Natural killer cell (primary cell): Measurements from ENCODE around the gene HAGH. TPM values are rescaled to one million over a fixed set of nuclear protein-coding genes. Genes with fewer than 3 reads are reported as not detected.

Experiments used
- ATAC-seq, 3 donors: fragments of 150-1000 bp in 2 of 3; fragments of 200-7000 bp in 1 of 3; cut with Tn5 transposase; 1 replicate in 1 of 3; 2 replicates in 2 of 3; pipeline ENCODE4 v1.10.0; 2021; ENCODE audit warnings: mild to moderate bottlenecking in 2 of 3, moderate library complexity in 2 of 3
- DNase-seq, 2 donors: peaks; one replicate each; pipeline versions ENCODE4 v3.0.0 to v3.0.0-alpha.2; 2013 to 2021; ENCODE audit warnings: mixed read lengths in 1 of 2
- H3K27ac ChIP-seq: one replicate; pipeline ENCODE4 v1.5.1; 2013; ENCODE audit warnings: mild to moderate bottlenecking, low read length
- H3K27me3 ChIP-seq: one replicate; pipeline ENCODE4 v1.6.1; 2013; ENCODE audit warnings: low read length; ENCODE audit not compliant: control insufficient read depth, insufficient read depth
- H3K36me3 ChIP-seq: one replicate; pipeline ENCODE4 v1.6.1; 2013; ENCODE audit warnings: low read length; ENCODE audit not compliant: control insufficient read depth, insufficient read depth
- H3K4me1 ChIP-seq: one replicate; pipeline ENCODE4 v1.6.1; 2013; ENCODE audit warnings: low read length; ENCODE audit not compliant: control insufficient read depth, insufficient read depth
- H3K4me3 ChIP-seq: one replicate; pipeline ENCODE4 v1.5.1; 2013; ENCODE audit warnings: low read length
- H3K9me3 ChIP-seq: one replicate; pipeline ENCODE4 v1.6.1; 2013; ENCODE audit warnings: low read length; ENCODE audit not compliant: control insufficient read depth, insufficient read depth
- H3K27ac Mint-ChIP-seq, 2 donors: one replicate each; pipeline ENCODE4 v1.8.0; 2022; ENCODE audit warnings: mild to moderate bottlenecking in 2 of 2, mixed read lengths in 2 of 2, moderate library complexity in 1 of 2
- H3K27me3 Mint-ChIP-seq, 2 donors: one replicate each; pipeline ENCODE4 v1.8.0; 2022; ENCODE audit warnings: low read depth in 2 of 2, mixed read lengths in 2 of 2
- H3K36me3 Mint-ChIP-seq: one replicate; pipeline ENCODE4 v1.8.0; 2022; ENCODE audit warnings: mixed read lengths
- H3K4me1 Mint-ChIP-seq, 2 donors: one replicate each; pipeline ENCODE4 v1.8.0; 2022; ENCODE audit warnings: mixed read lengths in 2 of 2
- H3K4me3 Mint-ChIP-seq: one replicate; pipeline ENCODE4 v1.8.0; 2022; ENCODE audit warnings: mild to moderate bottlenecking, moderate library complexity, mixed read lengths
- H3K9me3 Mint-ChIP-seq, 2 donors: one replicate each; pipeline ENCODE4 v1.8.0; 2022; ENCODE audit warnings: mixed read lengths in 2 of 2
- WGBS: methylation state at CpG from one replicate; pipeline ENCODE4 v1.1.7; 2013; ENCODE audit warnings: missing lambda C conversion rate; ENCODE audit not compliant: insufficient coverage; 5-methylcytosine and 5-hydroxymethylcytosine counted together
- intact Hi-C: fragments of 100-400 bp; cut with micrococcal nuclease; formaldehyde crosslinking; loops from one replicate; pipeline ENCODE4 v1.14.2; 2022
- total RNA-seq, 4 donors: library from RNA; stranded (reverse); fragments of 120-200 nt in 1 of 4; gene quantifications; one replicate each; pipeline versions ENCODE4 v1.2.3 to v1.2.4, GENCODE V29; 2013 to 2022
- TF ChIP-seq, protein P1 (sequence below): fragments of 200-600 bp; IDR thresholded peaks from one replicate; pipeline ENCODE4 v1.8.0; 2022; ENCODE audit warnings: antibody characterized with exemption

The HAGH gene
- total RNA-seq, 3 donors from 2014 or later (not counting 1 experiment from before 2014, with no cell fraction given), result 27.8 to 38.4 (median 37.5) TPM

DNA sequence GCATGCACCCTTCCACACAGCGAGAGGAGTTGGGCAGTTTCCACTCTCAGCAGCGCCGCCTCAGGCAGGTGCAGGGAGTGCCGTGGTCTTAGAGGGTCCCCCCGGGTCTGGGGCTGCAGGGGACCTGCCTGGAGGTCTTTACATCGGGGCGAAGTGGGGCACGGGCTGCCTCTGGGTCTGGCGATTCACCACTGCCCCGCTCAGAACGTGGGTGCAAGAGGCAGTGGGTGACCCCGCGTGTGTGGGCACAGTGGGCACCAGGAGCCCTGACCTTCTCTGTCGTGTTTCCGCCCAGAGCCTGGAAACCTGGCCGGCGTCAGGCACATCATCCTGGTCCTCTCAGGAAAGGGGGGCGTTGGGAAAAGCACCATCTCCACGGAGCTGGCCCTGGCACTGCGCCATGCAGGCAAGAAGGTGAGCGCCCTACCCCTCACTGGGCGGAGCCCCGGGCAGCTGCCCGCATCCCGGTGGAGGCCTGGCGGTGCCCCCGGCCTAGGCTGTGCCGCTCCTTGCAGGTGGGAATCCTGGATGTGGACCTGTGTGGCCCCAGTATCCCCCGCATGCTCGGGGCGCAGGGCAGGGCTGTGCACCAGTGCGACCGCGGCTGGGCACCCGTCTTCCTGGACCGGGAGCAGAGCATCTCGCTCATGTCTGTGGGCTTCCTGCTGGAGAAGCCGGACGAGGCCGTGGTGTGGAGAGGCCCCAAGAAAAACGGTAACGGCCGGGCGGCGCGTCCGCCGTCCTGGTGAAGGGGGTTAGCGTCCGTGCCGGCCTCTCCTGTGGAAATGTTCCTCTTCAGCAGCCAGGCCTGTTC is 40.2 kb downstream of the HAGH start:
- peak in 1 of 2 donors; percentile 13 for DNase-seq
- H3K4me1 Mint-ChIP-seq, result peaks cover 11 to 23% of the 10 kb centered on the region in 2 donors
- no peaks in the 10 kb centered on the region for H3K9me3 ChIP-seq
- peaks cover 20% of the 10 kb centered on the region for H3K36me3 ChIP-seq
- H3K4me3 ChIP-seq, result no peak overlapping the region
- TF ChIP-seq, protein P1, sequence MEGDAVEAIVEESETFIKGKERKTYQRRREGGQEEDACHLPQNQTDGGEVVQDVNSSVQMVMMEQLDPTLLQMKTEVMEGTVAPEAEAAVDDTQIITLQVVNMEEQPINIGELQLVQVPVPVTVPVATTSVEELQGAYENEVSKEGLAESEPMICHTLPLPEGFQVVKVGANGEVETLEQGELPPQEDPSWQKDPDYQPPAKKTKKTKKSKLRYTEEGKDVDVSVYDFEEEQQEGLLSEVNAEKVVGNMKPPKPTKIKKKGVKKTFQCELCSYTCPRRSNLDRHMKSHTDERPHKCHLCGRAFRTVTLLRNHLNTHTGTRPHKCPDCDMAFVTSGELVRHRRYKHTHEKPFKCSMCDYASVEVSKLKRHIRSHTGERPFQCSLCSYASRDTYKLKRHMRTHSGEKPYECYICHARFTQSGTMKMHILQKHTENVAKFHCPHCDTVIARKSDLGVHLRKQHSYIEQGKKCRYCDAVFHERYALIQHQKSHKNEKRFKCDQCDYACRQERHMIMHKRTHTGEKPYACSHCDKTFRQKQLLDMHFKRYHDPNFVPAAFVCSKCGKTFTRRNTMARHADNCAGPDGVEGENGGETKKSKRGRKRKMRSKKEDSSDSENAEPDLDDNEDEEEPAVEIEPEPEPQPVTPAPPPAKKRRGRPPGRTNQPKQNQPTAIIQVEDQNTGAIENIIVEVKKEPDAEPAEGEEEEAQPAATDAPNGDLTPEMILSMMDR, result no peak
- no peak overlapping the region for H3K27ac Mint-ChIP-seq
- ATAC-seq, result no peak
- no peaks in the 10 kb centered on the region for H3K9me3 Mint-ChIP-seq
- H3K36me3 Mint-ChIP-seq, result no peaks in the 10 kb centered on the region
- 94% methylated on average over 51 of the region's 51 CpGs for WGBS
- no peak overlapping the region for H3K27ac ChIP-seq
- no peaks in the 10 kb centered on the region for H3K27me3 ChIP-seq
- no peaks in the 10 kb centered on the region for H3K27me3 Mint-ChIP-seq
- H3K4me3 Mint-ChIP-seq, result no peak overlapping the region
- intact Hi-C loops, result no loop called here
- peaks cover 27% of the 10 kb centered on the region for H3K4me1 ChIP-seq

DNA sequence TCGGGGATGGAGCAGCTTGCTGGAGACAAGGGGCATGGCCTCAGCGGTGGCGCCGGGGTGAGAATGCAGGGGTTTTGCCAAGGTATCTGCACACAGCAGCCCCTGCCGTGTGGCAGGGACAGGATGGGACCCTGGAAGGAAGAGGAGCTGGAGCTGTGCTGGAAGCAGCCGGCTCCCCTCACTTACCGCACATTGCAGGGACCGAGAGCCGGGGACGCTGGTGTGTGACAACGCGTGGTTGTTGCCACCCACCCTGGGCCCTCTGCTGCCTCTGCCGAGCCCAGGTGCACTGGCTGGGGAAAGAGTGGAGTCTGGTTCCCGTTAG is 40.8 kb downstream of the HAGH start:
- H3K27ac Mint-ChIP-seq, result peak overlapping the region in 1 of 2 donors; percentile 40
- H3K36me3 Mint-ChIP-seq, result no peaks in the 10 kb centered on the region
- 96% methylated on average over 14 of the region's 14 CpGs for WGBS
- H3K27me3 ChIP-seq, result no peaks in the 10 kb centered on the region
- ATAC-seq, result no peak
- peaks cover 16 to 28% of the 10 kb centered on the region in 2 donors for H3K4me1 Mint-ChIP-seq
- peaks cover 21% of the 10 kb centered on the region for H3K36me3 ChIP-seq
- no peak overlapping the region for H3K27ac ChIP-seq
- DNase-seq, result peak in 1 of 2 donors; percentile 13
- H3K4me3 ChIP-seq, result no peak overlapping the region
- H3K9me3 Mint-ChIP-seq, result no peaks in the 10 kb centered on the region
- intact Hi-C loops, result no loop called here
- H3K9me3 ChIP-seq, result no peaks in the 10 kb centered on the region
- H3K4me3 Mint-ChIP-seq, result no peak overlapping the region
- TF ChIP-seq, protein P1, result no peak
- no peaks in the 10 kb centered on the region for H3K27me3 Mint-ChIP-seq
- H3K4me1 ChIP-seq, result peaks cover 33% of the 10 kb centered on the region

DNA sequence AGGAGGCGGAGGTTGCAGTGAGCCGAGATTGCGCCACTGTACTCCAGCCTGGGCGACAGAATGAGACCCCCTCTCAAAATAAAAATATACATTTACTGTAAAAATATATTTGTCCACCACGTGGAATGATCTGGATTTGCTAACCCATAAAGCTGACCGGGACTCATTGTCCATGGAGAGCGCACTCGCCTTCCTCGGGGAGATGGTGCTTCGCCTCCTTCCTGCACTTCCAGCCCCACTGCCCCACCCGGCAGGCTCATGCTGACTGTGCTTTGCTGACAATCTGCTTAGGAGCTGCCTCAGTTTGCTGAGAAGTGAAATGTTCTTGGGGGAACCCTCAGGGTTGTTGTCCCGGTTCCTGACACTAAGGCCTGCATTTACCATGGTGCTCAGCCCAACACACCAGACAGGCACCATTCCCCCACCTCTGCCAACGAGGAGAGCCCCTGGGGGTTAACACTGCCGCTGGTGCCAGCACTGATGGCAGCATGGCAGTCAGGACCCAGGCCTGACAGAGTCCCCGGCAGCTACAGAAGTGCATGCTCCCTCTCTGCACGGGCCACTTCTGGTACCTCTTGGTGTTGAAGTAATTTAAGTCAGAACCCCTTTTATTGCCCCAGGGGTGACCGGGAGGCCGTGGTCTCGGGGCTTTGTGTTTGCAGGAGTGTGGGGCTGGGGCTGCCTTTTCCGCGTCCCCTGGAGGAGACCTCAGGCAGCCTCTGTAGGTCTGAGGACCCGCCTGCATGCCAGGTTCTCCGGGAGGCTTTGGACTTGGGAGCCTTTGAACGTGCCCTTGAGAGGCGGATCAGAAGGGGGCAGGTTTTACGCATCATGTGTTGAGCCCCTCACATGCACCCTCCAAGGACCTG is 41.4 kb downstream of the HAGH start:
- Histone ChIP-seq H3K36me3 (peaks cover 22% of the 10 kb centered on the region), H3K4me3 (no peak overlapping the region), H3K9me3 (no peaks in the 10 kb centered on the region), H3K4me1 (peaks cover 37% of the 10 kb centered on the region), H3K27me3 (no peaks in the 10 kb centered on the region), H3K27ac (no peak overlapping the region)
- Mint-ChIP-seq H3K36me3 (no peaks in the 10 kb centered on the region), H3K4me1 (peaks cover 16 to 28% of the 10 kb centered on the region in 2 donors), H3K4me3 (peak overlapping the region; percentile 40), H3K27ac (peak overlapping the region in 1 of 2 donors; percentile 40), H3K9me3 (no peaks in the 10 kb centered on the region), H3K27me3 (no peaks in the 10 kb centered on the region)
- TF ChIP-seq, protein P1, result no peak
- ATAC-seq (no peak), DNase-seq (no peak)
- 96% methylated on average over 26 of the region's 26 CpGs for WGBS
- intact Hi-C loops, result no loop called here
